H1 (cell line): ENCODE measurements around the gene QSER1.

Experiments used
- ATF2 ChIP-seq: IDR thresholded peaks from 2 replicates; pipeline ENCODE4 v1.6.1; 2012; ENCODE audit warnings: low read length, inconsistent platforms
- EP300 ChIP-seq, 2 experiments: IDR thresholded peaks; 1 replicate in 1 of 2; 2 replicates in 1 of 2; pipeline ENCODE4 v1.6.1; 2011 to 2012; ENCODE audit warnings: low read depth in 2 of 2, low read length in 2 of 2, mild to moderate bottlenecking in 2 of 2, borderline replicate concordance in 1 of 2, inconsistent platforms in 1 of 2, moderate library complexity in 1 of 2
- EZH2 ChIP-seq: fragments of 200-600 bp; sonication (generic); IDR thresholded peaks from 2 replicates; pipeline ENCODE4 v1.7.1; 2012; ENCODE audit warnings: low read depth, mild to moderate bottlenecking, moderate library complexity, low read length, inconsistent platforms; ENCODE audit not compliant: severe bottlenecking
- FOSL1 ChIP-seq: IDR thresholded peaks from 2 replicates; pipeline ENCODE4 v1.6.1; 2011; ENCODE audit warnings: mild to moderate bottlenecking, low read depth, low read length, moderate library complexity; ENCODE audit not compliant: insufficient read depth
- KDM1A ChIP-seq: fragments of 200-600, 300-600 bp; sonication (generic); IDR thresholded peaks from 2 replicates; pipeline ENCODE4 v1.7.1; 2016; ENCODE audit warnings: mild to moderate bottlenecking, low read length, borderline replicate concordance
- MAX ChIP-seq: IDR thresholded peaks from 2 replicates; pipeline ENCODE4 v1.6.1; 2012; ENCODE audit warnings: inconsistent platforms
- NRF1 ChIP-seq: IDR thresholded peaks from 2 replicates; pipeline ENCODE4 v1.6.1; 2011; ENCODE audit warnings: mild to moderate bottlenecking, low read depth, low read length, improper control_type of control experiment
- PHF8 ChIP-seq: fragments of 200-600 bp; sonication (generic); conservative IDR thresholded peaks from 2 replicates; pipeline ENCODE4 v1.7.1; 2012; ENCODE audit warnings: low read depth, mild to moderate bottlenecking, inconsistent platforms, low read length, moderate library complexity
- POLR2A ChIP-seq, 2 experiments: IDR thresholded peaks; 1 replicate in 1 of 2; 2 replicates in 1 of 2; pipeline ENCODE4 v1.6.1; 2011; ENCODE audit warnings: low read depth in 2 of 2, low read length in 2 of 2, mild to moderate bottlenecking in 2 of 2; ENCODE audit errors: control extremely low read depth in 1 of 2
- SP1 ChIP-seq: IDR thresholded peaks from 2 replicates; pipeline ENCODE4 v1.6.1; 2011; ENCODE audit warnings: low read depth, low read length
- SUZ12 ChIP-seq: fragments of 200-600 bp; sonication (generic); IDR thresholded peaks from 2 replicates; pipeline ENCODE4 v1.6.1; 2012; ENCODE audit warnings: mild to moderate bottlenecking, inconsistent platforms, low read length, moderate library complexity, mixed read lengths
- TAF1 ChIP-seq: IDR thresholded peaks from 2 replicates; pipeline ENCODE4 v1.6.1; 2011; ENCODE audit warnings: mild to moderate bottlenecking, low read depth, low read length
- ZNF274 ChIP-seq: IDR thresholded peaks from 2 replicates; pipeline ENCODE4 v1.7.0; 2012; ENCODE audit warnings: low read length, borderline replicate concordance; ENCODE audit errors: extremely low read depth
- TF ChIP-seq, protein P1 (sequence below), 3 experiments: IDR thresholded peaks; 1 replicate in 2 of 3; 2 replicates in 1 of 3; pipeline versions ENCODE4 v1.5.1 to v1.6.1; 2011; ENCODE audit warnings: low read length in 3 of 3, mild to moderate bottlenecking in 3 of 3, inconsistent platforms in 2 of 3, low read depth in 1 of 3, moderate library complexity in 1 of 3; ENCODE audit not compliant: insufficient read depth in 1 of 3; ENCODE audit errors: control extremely low read depth in 1 of 3

DNA sequence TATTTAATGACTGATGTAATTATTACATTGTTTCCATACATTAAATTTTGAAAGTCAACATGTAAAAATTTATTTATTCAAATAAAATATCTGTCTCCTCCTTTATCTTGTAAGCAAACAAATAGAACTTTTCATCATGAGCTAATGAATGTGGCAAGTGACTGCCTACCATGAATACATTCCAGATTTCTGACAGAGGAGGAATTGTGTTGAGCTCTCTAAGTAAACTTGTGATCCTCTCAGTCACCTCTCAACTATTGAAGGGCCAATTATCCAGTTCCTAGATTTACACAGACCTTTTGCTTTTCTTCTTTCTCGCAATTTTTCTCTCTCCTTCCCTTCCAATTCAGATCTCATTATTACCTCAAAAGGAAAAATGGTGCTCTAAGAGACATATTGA, 41.4 kb upstream of the QSER1 start:
- TF ChIP-seq KDM1A = no peak
- TF ChIP-seq SUZ12 = no peak
- no peak for TF ChIP-seq FOSL1
- TF ChIP-seq, protein P1, sequence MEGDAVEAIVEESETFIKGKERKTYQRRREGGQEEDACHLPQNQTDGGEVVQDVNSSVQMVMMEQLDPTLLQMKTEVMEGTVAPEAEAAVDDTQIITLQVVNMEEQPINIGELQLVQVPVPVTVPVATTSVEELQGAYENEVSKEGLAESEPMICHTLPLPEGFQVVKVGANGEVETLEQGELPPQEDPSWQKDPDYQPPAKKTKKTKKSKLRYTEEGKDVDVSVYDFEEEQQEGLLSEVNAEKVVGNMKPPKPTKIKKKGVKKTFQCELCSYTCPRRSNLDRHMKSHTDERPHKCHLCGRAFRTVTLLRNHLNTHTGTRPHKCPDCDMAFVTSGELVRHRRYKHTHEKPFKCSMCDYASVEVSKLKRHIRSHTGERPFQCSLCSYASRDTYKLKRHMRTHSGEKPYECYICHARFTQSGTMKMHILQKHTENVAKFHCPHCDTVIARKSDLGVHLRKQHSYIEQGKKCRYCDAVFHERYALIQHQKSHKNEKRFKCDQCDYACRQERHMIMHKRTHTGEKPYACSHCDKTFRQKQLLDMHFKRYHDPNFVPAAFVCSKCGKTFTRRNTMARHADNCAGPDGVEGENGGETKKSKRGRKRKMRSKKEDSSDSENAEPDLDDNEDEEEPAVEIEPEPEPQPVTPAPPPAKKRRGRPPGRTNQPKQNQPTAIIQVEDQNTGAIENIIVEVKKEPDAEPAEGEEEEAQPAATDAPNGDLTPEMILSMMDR (IDR thresholded peaks at IDR 0.05; ENCODE audit: control extremely low read depth in 1 of 3, insufficient read depth in 1 of 3, low read depth in 1 of 3, low read length in 3 of 3) = no peak
- TF ChIP-seq POLR2A (IDR thresholded peaks at IDR 0.05; ENCODE audit: control extremely low read depth in 1 of 2, low read depth in 2 of 2, low read length in 2 of 2) = no peak
- no peak for TF ChIP-seq EP300 (IDR thresholded peaks at IDR 0.05; ENCODE audit: borderline replicate concordance in 1 of 2, low read depth in 2 of 2, low read length in 2 of 2)
- no peak for TF ChIP-seq SP1
- TF ChIP-seq EZH2 = no peak
- TF ChIP-seq ATF2 = no peak
- TF ChIP-seq PHF8 = no peak
- no peak for TF ChIP-seq MAX
- TF ChIP-seq ZNF274 = no peak
- no peak for TF ChIP-seq TAF1
- no peak for TF ChIP-seq NRF1
